ENCODE data around the gene NFKBIE. TPM values are rescaled to one million over a fixed set of nuclear protein-coding genes. Genes with fewer than 3 reads are reported as not detected.

NFKBIE gene
- total RNA-seq, 1 experiment from 2014 or later = 7.4 TPM

DNA sequence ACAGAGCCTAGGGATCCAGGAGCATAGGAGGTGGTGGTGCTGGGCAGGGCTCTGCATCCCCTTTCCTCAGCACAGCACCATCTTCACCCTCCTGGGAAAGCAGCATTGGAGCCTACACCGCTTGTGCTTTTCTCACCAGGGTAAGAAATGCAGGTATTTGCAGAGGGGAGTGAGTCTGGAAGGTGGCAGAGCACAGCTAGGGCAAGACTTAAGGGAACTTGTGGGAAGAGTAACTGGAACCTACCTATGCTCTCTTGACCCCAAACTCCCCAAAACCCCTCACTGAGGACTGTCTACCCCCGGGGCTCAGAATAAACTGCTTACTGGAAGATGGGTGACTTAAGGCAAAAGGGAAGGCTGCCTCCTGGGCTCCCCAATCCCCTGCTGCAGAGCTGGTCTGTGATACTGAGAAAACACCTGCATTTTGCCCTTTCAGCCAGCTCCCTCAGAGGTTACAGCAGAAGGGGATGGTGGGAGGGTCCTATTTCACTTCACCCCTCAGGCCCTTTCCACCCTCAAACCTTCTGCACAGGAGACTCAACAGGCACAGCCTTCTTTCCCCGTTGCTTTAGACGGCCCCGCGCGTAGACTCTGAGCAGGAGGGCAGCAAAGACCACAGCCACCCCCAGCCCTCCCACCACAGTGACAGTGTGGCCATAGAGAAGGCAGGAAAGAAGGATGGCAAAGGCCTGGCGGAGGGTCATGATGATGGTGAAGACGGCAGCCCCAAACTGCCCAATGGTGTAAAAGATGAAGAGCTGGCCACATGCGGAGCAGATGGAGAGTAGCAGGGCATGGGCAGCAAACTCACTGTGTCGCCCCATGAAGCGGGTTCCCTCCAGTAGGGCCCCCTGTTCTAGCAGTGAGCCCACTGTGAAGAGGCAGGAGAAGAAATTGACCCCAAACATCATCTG lies 10.9 kb downstream of the NFKBIE start:
- ATAC-seq (no peak), DNase-seq (no peak)
- peaks cover 51% of the 10 kb centered on the region for H3F3A ChIP-seq (ENCODE audit: low read length, unreplicated experiment)
- H3K79me2 ChIP-seq (ENCODE audit: low read length) = peaks cover 49% of the 10 kb centered on the region
- no TSS peak for BruUV-seq (replicated peaks)
- no peak for TF ChIP-seq EZH2 (IDR thresholded peaks at IDR 0.05; ENCODE audit: low read length, unreplicated experiment)
- no peak for TF ChIP-seq EZH2phosphoT487 (IDR thresholded peaks at IDR 0.05; ENCODE audit: borderline replicate concordance, low read length)
- TF ChIP-seq, protein P1, sequence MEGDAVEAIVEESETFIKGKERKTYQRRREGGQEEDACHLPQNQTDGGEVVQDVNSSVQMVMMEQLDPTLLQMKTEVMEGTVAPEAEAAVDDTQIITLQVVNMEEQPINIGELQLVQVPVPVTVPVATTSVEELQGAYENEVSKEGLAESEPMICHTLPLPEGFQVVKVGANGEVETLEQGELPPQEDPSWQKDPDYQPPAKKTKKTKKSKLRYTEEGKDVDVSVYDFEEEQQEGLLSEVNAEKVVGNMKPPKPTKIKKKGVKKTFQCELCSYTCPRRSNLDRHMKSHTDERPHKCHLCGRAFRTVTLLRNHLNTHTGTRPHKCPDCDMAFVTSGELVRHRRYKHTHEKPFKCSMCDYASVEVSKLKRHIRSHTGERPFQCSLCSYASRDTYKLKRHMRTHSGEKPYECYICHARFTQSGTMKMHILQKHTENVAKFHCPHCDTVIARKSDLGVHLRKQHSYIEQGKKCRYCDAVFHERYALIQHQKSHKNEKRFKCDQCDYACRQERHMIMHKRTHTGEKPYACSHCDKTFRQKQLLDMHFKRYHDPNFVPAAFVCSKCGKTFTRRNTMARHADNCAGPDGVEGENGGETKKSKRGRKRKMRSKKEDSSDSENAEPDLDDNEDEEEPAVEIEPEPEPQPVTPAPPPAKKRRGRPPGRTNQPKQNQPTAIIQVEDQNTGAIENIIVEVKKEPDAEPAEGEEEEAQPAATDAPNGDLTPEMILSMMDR (conservative IDR thresholded peaks at IDR 0.05; ENCODE audit: low read depth, low read length) = no peak
- peak overlapping the region; percentile 12; the same call in 1 of the 2 replicates for H3K4me2 ChIP-seq (ENCODE audit: low read length)
- no peaks in the 10 kb centered on the region for H3K9me2 ChIP-seq (replicated peaks; ENCODE audit: low read length)
- peaks cover 37% of the 10 kb centered on the region for H3K4me1 ChIP-seq (ENCODE audit: insufficient read depth, low read length)
- no peaks in the 10 kb centered on the region for H3K27me3 ChIP-seq (ENCODE audit: low read length)
- H3K36me3 ChIP-seq (ENCODE audit: low read depth, low read length) = peaks cover 51% of the 10 kb centered on the region
- intact Hi-C loops (cut with micrococcal nuclease) = no loop called here
- H3K4me3 ChIP-seq (ENCODE audit: low read length) = no peak overlapping the region
- no peak overlapping the region for H2AFZ ChIP-seq (ENCODE audit: low read length)
- ChIA-PET POLR2A (ENCODE audit: unreplicated experiment) (interaction anchor here (0.6 kb wide), 1 partner anchor 31 kb away, joined by 20 read pairs; the partner anchor contains the start of gene SLC29A1), CTCF (no interaction called here)
- no peak overlapping the region for H3K27ac ChIP-seq (ENCODE audit: low read length)
- H3K9me3 ChIP-seq (ENCODE audit: low read length) = no peaks in the 10 kb centered on the region
- no peak overlapping the region for H3K9ac ChIP-seq (ENCODE audit: low read length)
- H4K20me1 ChIP-seq (ENCODE audit: low read length) = peaks cover 64% of the 10 kb centered on the region

DNA sequence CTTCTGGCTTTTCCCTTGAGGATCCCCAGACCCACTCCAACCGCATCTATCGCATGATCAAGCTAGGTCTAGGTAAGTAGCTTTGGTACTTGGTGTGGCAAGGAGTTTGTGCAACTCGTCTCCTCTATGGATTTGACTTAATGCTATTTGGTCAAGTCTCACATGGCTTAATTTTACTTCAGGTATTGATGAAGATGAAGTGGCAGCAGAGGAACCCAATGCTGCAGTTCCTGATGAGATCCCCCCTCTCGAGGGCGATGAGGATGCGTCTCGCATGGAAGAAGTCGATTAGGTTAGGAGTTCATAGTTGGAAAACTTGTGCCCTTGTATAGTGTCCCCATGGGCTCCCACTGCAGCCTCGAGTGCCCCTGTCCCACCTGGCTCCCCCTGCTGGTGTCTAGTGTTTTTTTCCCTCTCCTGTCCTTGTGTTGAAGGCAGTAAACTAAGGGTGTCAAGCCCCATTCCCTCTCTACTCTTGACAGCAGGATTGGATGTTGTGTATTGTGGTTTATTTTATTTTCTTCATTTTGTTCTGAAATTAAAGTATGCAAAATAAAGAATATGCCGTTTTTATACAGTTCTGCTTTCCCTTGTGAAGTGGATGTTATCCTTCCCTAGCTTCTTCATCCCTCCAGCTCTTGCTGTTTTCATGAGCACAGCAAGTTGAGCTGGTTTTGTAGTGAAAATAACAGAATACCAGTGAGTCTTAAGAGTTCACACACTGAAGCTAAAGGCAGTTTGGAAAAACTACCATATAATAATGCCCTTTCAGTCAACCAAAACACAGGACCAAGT lies 11.8 kb downstream of the NFKBIE start:
- H3K27ac ChIP-seq (ENCODE audit: low read length) = no peak overlapping the region
- ChIA-PET CTCF (no interaction called here), POLR2A (ENCODE audit: unreplicated experiment) (interaction anchor here (0.6 kb wide), 1 partner anchor 30 kb away, joined by 20 read pairs; the partner anchor contains the start of gene SLC29A1)
- no peaks in the 10 kb centered on the region for H3K9me3 ChIP-seq (ENCODE audit: low read length)
- no peak overlapping the region for H3K9ac ChIP-seq (ENCODE audit: low read length)
- H4K20me1 ChIP-seq (ENCODE audit: low read length) = peaks cover 73% of the 10 kb centered on the region
- peaks cover 61% of the 10 kb centered on the region for H3K36me3 ChIP-seq (ENCODE audit: low read depth, low read length)
- H3K4me3 ChIP-seq (ENCODE audit: low read length) = no peak overlapping the region
- H3K9me2 ChIP-seq (replicated peaks; ENCODE audit: low read length) = no peaks in the 10 kb centered on the region
- peak; percentile 64 for DNase-seq
- H3F3A ChIP-seq (ENCODE audit: low read length, unreplicated experiment) = peaks cover 60% of the 10 kb centered on the region
- peaks cover 59% of the 10 kb centered on the region for H3K79me2 ChIP-seq (ENCODE audit: low read length)
- no peak overlapping the region for H2AFZ ChIP-seq (ENCODE audit: low read length)
- H3K4me2 ChIP-seq (ENCODE audit: low read length) = no peak overlapping the region
- peaks cover 47% of the 10 kb centered on the region for H3K4me1 ChIP-seq (ENCODE audit: insufficient read depth, low read length)
- TSS peak; percentile 3 for BruUV-seq (replicated peaks)
- TF ChIP-seq EZH2 (IDR thresholded peaks at IDR 0.05; ENCODE audit: low read length, unreplicated experiment) (no peak), EZH2phosphoT487 (IDR thresholded peaks at IDR 0.05; ENCODE audit: borderline replicate concordance, low read length) (no peak)
- TF ChIP-seq, protein P1 (conservative IDR thresholded peaks at IDR 0.05; ENCODE audit: low read depth, low read length) = peak; percentile 64
- peak; percentile 12; the same call in 1 of the 2 replicates for ATAC-seq
- intact Hi-C loops (cut with micrococcal nuclease) = no loop called here
- H3K27me3 ChIP-seq (ENCODE audit: low read length) = no peaks in the 10 kb centered on the region
